ENCODE data around the gene EPO. TPM values are rescaled to one million over a fixed set of nuclear protein-coding genes. Genes with fewer than 3 reads are reported as not detected.

Gene EPO
- total RNA-seq, 1 donor = not detected

DNA sequence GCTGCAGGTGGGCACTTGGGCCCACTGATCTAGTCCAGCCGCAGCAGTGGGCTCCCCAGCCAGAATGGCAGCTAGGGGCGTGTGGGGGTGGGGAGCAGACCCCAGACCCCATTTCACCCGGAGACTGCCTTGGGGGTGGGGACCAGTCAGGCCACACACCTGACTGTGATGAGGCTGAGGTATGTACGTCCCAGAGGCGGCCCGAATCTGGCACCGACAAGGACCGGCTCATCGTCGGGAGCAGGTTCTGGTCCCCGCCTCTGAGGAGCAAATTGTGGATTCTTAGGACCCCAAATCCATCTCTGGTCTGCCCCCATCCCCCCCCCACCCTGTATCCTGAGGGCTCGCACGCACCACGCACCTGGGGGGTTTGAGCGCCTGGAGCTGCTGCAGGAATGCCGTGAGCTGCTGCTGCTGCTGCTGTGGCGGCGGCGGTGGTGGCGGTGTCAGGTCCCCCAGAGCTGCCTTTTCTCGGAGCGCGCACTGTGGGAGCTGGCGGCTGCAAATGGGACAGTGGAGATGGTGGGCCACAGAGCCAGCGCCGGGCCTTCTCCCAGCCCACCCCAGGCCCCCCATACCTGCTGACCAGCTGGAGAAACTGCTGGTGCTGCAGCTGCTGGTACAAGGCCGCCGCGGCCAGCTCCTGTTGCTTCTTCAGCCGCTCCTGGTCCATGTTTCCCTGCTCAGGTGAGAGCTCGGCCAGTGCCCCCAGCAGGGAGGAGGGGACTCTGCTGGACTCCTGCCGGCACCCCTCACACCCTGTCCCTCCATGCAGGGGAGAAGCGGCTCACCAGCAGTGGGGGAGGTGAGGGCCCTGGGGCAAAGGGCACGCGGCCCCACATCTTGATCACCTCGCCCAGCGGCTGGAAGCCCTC is 36.4 kb upstream of the EPO start:
- no peak overlapping the region for H3K4me3 ChIP-seq (ENCODE audit: low read depth, low read length)
- no peak for DNase-seq (ENCODE audit: low read depth)
- TF ChIP-seq, protein P1, sequence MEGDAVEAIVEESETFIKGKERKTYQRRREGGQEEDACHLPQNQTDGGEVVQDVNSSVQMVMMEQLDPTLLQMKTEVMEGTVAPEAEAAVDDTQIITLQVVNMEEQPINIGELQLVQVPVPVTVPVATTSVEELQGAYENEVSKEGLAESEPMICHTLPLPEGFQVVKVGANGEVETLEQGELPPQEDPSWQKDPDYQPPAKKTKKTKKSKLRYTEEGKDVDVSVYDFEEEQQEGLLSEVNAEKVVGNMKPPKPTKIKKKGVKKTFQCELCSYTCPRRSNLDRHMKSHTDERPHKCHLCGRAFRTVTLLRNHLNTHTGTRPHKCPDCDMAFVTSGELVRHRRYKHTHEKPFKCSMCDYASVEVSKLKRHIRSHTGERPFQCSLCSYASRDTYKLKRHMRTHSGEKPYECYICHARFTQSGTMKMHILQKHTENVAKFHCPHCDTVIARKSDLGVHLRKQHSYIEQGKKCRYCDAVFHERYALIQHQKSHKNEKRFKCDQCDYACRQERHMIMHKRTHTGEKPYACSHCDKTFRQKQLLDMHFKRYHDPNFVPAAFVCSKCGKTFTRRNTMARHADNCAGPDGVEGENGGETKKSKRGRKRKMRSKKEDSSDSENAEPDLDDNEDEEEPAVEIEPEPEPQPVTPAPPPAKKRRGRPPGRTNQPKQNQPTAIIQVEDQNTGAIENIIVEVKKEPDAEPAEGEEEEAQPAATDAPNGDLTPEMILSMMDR (IDR thresholded peaks at IDR 0.05; ENCODE audit: insufficient read depth, low read length) = no peak

DNA sequence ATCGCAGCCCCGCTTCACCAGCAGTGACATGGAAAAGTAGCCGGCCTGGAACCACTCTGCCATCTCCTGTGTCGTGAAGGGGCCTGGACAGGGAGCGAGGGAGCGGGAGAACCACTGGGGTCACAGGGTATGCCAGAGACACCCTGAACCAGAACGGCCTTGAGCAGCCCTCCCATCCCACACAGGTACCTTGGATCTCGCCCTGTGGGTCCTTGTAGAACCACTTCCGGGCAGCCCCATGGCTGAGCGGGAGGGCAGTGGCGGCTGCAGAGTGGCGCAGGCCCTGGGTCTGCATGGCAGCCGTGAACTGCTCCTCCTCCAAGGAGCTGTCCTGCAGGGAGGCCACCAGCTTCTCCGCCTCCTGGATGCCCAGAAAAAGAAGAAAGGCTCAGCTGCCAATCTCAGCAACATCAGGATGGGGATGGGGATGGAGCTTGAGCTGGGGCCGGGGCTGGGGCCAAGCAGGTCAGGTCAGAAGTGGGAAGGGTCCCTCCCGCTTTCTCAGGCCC is 35.7 kb upstream of the EPO start:
- TF ChIP-seq, protein P1 (IDR thresholded peaks at IDR 0.05; ENCODE audit: insufficient read depth, low read length) = no peak
- H3K4me3 ChIP-seq (ENCODE audit: low read depth, low read length) = no peak overlapping the region
- no peak for DNase-seq (ENCODE audit: low read depth)

DNA sequence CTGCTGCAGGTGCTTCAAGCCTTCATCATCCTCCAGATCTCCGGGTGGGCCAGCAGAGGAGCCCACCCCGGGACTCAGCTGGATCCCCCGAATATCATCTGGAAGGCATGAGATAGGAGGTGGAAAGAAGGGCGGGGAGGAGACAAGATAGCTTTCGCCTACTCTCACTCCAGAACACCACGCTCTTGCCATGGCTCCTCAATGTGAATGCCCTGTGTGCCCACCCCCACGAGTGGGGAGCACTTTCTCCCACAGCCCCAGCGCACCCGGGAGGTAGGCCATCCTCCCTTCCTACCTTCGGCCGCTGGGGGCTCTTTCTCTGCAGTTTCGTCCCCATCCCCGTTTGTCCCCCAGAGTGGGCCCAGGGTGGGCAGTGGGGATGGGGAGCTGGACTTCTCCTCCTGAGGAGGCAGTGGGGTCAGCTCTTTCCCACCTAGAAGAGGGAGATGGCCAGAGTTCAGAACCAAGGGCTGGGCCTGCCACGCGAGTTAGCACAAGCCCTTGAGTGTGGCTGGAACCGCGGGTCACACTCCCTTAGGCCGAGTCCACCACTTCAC is 35.1 kb upstream of the EPO start:
- H3K4me3 ChIP-seq (ENCODE audit: low read depth, low read length) = no peak overlapping the region
- TF ChIP-seq, protein P1 (IDR thresholded peaks at IDR 0.05; ENCODE audit: insufficient read depth, low read length) = no peak
- DNase-seq (ENCODE audit: low read depth) = no peak

DNA sequence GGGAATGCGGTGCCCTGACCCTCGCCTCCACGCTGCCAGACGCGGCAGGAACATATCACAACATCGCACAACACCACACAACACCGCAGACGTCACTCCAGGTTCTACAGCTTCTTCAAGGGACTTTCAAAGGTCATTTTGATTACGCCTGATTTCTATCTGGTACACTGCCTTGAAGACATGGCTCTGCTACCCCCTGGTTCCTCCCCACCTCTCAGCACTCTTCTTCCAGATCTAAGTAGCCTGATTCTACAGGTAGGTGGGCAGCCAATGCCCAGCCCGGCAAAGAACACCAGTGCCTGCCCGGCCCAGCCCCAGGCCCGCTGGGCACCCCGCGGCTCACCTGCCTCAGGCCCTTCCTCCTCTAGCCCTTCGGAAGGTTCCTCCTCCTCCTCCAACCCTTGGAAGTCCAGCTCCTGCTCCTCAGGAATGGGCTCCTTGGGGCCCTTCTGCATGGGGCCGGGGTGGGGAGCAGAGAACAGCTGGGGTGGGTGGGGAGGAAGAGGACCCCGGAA is 34.6 kb upstream of the EPO start:
- no peak for DNase-seq (ENCODE audit: low read depth)
- TF ChIP-seq, protein P1 (IDR thresholded peaks at IDR 0.05; ENCODE audit: insufficient read depth, low read length) = no peak
- no peak overlapping the region for H3K4me3 ChIP-seq (ENCODE audit: low read depth, low read length)

DNA sequence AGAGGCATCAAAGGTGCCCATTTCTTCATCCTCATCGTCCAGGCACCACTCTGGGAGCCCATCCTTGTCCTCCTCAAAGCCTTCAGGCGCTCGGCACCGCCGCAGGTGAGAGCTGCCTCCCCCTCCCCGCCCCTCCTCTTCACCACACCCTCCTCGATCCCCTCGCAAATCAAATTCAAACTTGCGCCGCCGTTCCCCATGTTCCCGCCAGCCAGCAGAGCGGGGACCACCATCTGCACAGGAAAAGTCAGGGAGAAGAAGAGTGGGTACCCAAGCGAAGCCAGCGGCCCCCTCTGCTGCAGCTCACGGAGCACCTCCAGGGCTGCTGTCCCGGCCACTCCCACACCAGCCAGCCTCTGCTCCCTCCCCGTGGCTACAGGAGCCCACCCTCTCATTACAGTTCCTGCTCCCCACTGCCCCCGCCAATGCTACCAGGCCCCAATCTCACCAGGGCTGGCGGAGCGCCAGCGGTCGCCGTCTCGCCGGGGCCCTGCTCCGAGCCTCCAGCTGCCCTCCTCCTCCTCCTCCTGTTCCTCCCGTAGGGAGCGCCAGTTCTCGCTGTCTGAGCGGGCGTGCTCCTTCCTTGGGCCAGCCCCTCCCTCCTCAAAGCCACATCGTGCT is 34.0 kb upstream of the EPO start:
- TF ChIP-seq, protein P1 (IDR thresholded peaks at IDR 0.05; ENCODE audit: insufficient read depth, low read length) = no peak
- H3K4me3 ChIP-seq (ENCODE audit: low read depth, low read length) = no peak overlapping the region
- no peak for DNase-seq (ENCODE audit: low read depth)

DNA sequence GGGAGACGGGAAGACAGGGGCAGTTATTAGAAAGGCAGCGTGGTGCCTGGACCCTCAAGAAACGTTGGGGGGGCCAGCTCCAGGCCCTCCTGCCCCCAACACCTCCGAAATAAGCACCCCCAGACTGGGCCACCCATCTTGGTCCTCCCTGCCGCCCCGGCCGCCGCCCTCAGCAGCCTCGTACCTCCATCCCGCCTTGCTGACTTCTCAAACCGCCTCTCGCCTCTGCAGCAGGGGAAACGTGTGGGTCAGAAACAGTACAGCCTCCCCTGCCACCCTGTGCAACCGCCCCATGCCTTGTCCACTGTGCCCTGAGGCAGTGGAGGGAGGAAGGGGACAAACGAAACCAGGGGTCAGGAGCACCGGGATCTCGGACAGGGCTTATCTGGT is 33.5 kb upstream of the EPO start:
- TF ChIP-seq, protein P1 (IDR thresholded peaks at IDR 0.05; ENCODE audit: insufficient read depth, low read length) = no peak
- H3K4me3 ChIP-seq (ENCODE audit: low read depth, low read length) = no peak overlapping the region
- no peak for DNase-seq (ENCODE audit: low read depth)

Measured in fibroblast of the aortic adventitia (primary cell).